GM21576 (cell line): ENCODE data around the gene SLC2A10.

ENCODE experiments used
- ATAC-seq: cut with Tn5 transposase; IDR thresholded peaks from one replicate; pipeline ENCODE4 v1.9.1; 2021; ENCODE audit warnings: mild to moderate bottlenecking, moderate library complexity; ENCODE audit not compliant: unreplicated experiment

Gene SLC2A10

DNA sequence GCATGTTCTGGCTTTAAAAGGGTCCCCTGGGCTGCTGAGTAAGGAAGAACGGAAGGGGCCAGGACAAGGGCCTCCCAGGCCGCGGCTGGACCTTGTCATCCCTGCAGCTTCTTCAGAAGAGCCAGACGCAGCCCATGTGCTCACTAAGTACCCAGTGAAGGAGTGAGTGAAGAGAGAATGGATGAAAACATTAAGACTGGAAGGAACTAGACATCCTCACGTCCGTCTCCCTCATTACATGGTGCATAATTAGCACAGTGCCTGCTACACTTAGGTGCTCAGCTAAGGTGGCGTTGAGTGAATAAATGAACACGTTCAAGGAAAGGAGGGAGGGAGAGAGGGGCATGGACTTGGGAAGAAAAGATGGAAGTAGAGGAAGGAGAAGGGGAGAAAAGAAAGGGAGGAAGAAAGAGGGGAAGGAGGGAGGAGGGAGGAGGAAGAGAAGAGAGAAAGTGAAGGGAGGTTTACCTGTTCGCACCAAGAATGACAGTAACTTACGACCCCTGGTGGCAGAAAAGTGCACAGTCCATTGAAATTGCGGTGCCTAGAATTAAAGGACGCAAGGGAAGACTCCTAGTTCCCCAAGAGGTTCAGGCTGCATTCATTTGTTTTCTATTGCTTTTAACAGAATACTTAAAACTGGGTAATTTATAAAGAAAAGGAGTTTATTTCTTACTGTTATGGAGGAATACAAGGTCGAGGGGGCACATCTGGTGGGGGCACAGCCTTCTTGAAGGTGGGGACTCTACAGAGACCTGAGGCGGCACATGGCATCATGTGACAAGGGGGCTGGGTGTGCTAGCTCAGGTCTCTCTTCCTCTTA, 28.2 kb upstream of the SLC2A10 start:
- no peak for ATAC-seq

- ATAC-seq, result no peak
Measured at GRCh38 chr20:46682063-46682821, 27.2 kb upstream of the SLC2A10 start.

GRCh38 chr20:46683011-46683667, 26.3 kb upstream of the SLC2A10 start:
- no peak for ATAC-seq

DNA sequence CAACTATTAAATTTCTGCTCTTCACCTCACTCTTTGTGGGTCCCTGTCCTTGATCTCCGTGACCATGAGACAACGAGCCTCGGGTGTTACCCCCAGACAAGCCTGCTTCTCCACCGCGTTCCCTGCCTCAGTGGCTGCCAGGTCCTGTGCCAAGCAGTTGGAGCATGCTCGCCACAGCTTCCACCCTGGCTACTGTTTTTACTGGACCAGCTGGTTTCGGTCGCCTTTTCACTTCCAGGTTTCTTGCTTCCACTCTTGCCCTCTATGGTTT, 25.8 kb upstream of the SLC2A10 start:
- no peak for ATAC-seq

GRCh38 chr20:46683939-46684750, 25.3 kb upstream of the SLC2A10 start:
- ATAC-seq, result no peak

GRCh38 chr20:46688151-46689081, 21.0 kb upstream of the SLC2A10 start:
- no peak for ATAC-seq

- ATAC-seq, result peak; percentile 88
Measured at GRCh38 chr20:46689082-46689753, 20.2 kb upstream of the SLC2A10 start, which contains the start of gene TP53RK. Gene TP53RK (minus strand): TSS chr20:46689444. CDS start chr20:46689414, 30 bp downstream.

DNA sequence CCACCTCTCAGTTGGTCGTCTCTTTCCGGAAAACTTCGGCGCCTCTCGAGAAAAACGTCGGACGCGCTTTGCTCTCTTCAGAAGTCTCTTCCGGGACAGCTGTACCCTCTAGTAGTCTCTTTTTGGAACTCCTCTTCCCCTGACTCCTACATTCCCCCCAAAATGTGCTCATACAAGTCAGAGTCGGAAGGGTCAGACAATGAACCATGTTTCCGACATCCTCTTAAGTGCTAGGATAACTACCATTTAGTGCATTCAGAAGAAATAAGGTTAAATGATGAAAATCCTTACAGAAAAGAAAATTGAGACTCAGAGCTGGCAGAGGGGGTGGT, 19.7 kb upstream of the SLC2A10 start:
- no peak for ATAC-seq

GRCh38 chr20:46690219-46691106, 19.0 kb upstream of the SLC2A10 start:
- ATAC-seq, result no peak

GRCh38 chr20:46691196-46691595, 18.3 kb upstream of the SLC2A10 start:
- ATAC-seq, result no peak

- no peak for ATAC-seq
Measured at GRCh38 chr20:46694484-46694883, 15.0 kb upstream of the SLC2A10 start.

DNA sequence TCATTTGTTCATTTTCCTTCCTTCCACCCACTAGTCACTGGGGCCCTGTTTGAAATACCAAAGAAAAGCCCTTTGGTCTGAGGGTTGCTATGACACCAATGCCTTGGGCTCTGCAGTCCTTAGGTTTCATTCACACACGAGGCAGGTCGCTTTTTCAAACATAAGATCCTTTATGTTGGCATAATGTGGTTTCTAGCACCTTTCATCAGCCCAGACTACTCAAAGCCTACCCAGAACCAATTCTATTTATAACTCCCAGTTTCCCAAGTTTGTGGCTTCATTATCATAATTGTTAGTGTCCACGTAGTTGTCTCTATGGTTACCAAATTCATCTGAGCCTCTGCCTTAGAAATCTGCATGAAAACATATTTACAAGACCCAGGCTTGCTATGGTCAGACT, 13.6 kb upstream of the SLC2A10 start:
- no peak for ATAC-seq

GRCh38 chr20:46696791-46697279, 12.6 kb upstream of the SLC2A10 start:
- no peak for ATAC-seq

DNA sequence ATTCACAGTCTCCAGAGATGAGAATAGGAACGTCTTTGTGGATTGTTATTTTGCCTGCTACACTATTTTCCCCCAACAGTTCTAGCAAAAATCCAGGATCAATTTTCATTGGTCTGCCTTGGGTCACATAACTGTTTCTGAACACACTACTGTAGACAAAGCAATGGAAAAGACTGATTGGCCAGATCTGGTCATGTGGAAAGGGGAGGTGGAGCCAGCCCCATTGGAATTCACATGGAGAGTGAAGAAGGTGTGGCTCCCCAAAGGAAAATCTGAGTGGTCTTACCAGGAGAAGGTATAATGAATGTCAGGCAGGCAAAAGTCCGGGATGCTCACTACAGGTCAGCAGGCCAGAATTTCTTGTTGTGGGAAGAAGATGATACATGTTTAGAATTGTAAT, 10.7 kb upstream of the SLC2A10 start:
- no peak for ATAC-seq

DNA sequence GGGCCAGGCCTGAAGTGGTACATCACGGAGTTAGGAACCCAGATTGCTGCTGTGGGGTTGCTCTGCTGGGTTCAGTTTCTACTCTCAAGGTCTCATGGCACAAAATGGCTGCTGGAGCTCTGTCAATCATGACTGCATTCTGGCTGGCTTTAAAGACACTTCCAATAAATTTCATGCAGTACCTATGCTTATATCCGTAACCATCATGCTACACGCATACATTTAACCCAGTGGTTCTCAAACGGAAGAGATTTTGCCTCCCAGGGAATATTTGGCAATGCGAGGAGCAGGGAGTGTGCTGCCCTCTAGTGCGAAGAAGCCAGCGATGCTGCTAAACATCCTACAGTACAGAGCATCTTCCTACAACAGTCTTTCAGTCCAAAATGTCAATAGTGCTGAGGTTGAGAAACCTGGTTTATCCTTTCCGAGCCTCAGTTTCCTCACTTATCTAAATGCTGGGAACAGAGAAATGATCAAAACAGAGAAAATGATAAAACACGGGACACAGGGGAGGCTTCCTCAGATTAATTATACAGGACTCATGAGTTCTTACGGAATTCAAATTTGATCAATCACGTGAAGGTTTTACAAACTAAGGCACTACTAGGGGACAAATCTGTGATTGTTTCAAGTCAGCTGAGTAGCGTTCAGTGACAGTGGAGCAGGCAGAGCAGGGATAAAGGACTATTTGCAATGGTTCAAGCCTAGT, 9.6 kb upstream of the SLC2A10 start:
- ATAC-seq, result no peak

- ATAC-seq, result no peak
Measured at GRCh38 chr20:46700481-46700880, 9.0 kb upstream of the SLC2A10 start.

DNA sequence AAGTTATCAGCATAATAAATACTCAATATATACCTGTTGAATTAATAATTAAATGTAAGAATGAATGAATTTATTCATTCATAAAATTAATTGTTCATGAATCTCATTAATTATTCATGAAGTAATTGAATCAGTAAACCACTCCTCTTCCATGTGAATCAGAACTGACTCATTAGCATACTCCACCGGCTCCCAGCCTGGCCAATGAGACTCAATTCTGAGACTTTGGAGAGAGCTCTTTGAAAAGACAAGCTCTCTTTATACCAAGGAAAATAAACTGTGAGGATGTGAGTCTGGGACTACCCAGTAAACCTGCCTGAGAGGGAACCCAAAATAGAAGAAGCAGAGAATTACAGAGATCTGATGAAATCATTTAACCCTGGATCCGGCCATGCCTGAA, 8.4 kb upstream of the SLC2A10 start:
- ATAC-seq, result no peak

DNA sequence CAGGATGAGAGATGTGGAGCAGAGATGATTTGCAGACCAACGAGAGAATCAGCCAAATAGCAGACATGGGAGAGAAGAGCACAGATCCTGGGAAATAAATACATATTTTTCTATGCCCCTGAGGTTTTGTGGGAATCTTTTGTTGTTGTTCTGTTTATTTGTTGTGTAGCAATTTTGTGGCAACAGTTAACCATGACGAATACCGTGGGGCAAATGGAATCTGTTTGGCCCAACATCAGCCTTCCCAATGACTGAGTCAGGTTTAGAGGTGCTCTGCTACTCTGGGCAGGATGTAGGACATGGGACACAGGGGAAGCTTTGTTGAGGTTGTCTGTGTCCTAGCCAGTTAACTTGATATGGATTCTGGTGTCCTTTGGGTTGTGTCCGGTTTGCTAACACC, 7.9 kb upstream of the SLC2A10 start:
- no peak for ATAC-seq
